HG02798 (cell line): ENCODE measurements around the gene SGTB.
"Not testable (repeated sequence)": the region's sequence is repeated elsewhere in the genome, so short reads cannot be mapped to it uniquely, and the experiment has no call there.

Source experiments
- ATAC-seq: cut with Tn5 transposase; IDR thresholded peaks from one replicate; pipeline ENCODE4 v1.9.1; 2021; ENCODE audit warnings: mild to moderate bottlenecking; ENCODE audit not compliant: unreplicated experiment, poor library complexity

SGTB gene

GRCh38 chr5:65676056-65676455 lies 45.9 kb downstream of the SGTB start:
- not testable (repeated sequence) for ATAC-seq

- ATAC-seq, result no peak
Measured at GRCh38 chr5:65674749-65675148, 47.2 kb downstream of the SGTB start.

DNA sequence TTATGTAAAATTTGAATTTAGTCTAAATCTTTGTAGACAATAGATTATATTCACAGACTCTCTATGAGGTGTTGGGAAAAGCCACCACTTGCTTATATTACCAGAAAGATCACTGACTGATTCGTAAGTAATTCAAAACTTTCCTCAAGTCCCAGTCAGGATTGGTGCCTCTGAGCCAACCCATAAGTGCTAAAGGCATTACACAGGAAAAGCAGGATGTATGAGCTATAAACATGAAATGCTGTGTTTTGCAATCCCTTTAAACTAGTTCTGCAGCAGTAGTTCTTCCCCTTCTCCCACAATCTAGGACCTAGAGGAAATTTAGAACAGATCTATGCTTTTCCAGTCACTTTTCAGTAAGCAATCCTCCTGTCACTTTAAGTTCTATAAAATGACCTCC lies 49.1 kb downstream of the SGTB start:
- no peak for ATAC-seq

DNA sequence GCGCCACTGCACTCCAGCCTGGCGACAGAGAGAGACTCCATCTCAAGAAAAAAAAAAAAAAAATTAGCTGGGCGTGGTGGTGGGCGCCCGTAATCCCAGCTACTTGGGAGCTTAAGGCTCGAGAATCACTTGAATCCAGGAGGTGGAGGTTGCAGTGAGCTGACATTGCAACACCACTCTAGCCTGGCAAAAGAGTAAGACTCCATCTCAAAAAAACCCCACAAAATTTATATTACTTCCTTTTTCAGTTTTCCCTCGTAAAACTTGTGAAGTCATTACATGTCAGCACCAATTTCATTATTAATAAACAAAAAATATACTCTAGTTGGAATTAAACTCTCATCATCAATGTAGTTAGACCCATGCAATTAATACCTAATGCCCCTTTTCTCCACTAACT lies 53.2 kb downstream of the SGTB start:
- no peak for ATAC-seq

DNA sequence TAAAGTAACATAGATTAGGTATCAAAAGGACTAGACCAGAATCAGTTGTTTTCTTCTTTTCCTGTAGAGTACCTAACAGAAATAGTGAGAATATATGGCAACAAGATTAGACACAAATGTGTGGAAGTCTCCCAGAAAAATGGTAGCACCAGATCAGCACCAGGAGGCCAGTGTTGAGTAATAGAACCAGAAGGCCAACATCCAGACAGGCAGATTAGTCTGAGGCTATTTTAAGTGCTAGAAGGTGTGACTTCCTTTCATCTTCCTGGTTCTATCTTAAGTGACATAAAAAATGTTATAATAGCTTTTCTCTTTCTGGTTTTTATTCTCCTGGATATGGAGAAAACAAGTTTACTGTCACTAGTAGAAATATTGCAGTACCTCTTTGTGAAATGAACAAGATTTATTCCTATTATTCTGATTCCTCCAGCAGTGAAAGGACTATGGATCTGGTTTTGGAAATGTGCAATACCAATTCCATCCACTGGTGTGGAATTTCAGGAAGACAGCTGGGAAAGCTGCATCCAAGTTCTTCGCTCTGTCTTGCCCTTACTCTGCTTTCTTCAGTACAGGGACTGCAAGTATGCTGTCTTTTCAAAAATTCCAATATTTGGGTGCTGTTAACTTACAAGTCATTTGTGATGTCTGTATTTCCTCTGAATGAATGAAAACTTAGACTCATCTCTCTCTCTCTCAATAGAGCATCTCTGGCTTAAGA lies 57.9 kb downstream of the SGTB start:
- ATAC-seq, result no peak

DNA sequence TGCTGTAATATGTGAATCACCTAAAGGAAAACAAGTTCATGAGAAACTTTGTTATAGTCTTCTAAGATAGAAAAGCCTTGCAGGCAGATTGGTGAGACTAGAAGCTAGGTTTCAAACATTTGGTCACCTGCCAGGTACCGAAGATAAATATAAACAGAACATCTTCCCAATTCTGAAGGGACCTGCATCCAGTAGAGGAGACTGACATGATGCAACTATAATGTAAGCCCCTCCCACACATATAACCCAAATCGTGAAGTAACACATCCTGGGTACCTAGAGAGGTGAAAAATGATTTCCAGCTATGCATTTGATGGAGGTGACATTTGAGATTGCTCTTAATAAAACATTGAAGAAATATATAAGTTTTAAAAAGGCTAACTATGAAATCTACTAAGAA lies 67.2 kb downstream of the SGTB start:
- ATAC-seq, result no peak

DNA sequence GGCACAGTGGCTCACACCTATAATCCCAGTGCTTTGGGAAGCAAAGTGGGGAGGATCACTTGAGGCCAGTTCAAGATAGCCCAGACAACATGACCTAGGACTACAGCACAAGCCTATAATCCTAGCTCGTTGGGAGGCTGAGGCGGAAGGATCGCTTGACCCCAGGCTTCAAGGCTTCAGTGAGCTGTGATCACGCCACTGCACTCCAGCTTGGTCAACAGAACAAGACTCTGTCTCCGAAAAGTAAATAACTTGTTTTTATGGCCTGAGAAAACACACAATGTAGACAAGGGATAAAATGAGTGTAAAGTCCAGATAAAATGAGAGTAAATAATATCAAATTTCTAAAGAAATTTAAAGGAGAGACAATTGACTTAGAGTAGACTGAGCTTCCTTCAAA lies 70.8 kb downstream of the SGTB start:
- no peak for ATAC-seq

- no peak for ATAC-seq
Measured at GRCh38 chr5:65647941-65648340, 74.0 kb downstream of the SGTB start.

DNA sequence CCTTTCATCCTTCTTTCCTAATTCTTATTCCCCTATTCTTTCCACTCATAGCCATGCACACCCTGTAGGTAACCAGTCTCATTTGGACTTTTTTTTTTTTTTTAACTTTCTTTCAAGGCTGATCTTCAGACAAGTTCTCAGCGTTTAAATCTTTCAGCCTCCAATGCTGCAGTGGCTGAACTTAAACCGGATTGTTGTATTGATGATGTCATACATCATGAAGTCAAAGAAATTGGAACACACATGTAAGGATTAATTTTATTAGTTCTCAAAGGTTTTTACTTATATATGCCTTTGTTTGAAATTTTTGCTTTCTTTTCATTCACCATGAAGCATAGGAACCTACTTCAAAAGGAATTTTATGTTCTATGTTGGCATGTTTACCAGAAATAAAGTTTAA lies 75.0 kb downstream of the SGTB start:
- ATAC-seq, result no peak

DNA sequence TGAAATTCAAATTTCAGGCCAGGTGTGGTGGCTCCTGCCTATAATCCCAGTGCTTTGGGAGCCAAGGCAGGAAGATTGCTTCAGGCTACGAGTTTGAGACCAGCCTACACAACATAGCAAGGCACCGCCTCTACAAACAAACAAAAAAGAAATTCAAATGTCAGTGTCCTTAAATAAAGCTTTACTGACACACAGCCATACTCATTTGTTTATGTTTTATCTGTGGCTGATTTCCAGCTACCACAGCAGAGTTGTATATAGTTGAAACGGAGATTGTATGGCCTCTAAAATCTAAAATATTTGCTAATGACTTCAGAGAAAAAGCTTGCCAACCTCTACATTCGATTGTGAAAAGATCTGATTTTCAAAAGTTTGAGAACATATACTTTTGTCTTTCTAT lies 81.7 kb downstream of the SGTB start:
- no peak for ATAC-seq

DNA sequence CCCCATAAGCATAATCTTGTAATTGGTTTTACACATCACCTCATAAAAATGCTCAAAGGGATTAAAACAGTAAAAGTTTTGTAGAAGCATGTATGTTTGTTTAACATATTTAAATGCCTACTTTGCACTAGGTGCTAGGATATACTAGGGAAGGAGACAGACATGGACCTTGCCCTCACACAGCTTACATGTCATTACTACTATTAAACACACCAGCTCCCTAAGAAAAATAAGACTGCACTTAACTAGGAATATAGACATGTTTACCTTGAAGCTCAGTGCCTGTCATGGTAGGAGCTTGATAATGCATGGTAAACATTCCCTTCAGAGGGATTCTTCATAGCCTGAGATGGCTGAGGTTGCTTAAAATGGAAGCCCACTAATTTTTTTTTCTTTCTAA lies 90.9 kb downstream of the SGTB start:
- no peak for ATAC-seq

GRCh38 chr5:65625743-65626142 lies 96.2 kb downstream of the SGTB start:
- no peak for ATAC-seq

DNA sequence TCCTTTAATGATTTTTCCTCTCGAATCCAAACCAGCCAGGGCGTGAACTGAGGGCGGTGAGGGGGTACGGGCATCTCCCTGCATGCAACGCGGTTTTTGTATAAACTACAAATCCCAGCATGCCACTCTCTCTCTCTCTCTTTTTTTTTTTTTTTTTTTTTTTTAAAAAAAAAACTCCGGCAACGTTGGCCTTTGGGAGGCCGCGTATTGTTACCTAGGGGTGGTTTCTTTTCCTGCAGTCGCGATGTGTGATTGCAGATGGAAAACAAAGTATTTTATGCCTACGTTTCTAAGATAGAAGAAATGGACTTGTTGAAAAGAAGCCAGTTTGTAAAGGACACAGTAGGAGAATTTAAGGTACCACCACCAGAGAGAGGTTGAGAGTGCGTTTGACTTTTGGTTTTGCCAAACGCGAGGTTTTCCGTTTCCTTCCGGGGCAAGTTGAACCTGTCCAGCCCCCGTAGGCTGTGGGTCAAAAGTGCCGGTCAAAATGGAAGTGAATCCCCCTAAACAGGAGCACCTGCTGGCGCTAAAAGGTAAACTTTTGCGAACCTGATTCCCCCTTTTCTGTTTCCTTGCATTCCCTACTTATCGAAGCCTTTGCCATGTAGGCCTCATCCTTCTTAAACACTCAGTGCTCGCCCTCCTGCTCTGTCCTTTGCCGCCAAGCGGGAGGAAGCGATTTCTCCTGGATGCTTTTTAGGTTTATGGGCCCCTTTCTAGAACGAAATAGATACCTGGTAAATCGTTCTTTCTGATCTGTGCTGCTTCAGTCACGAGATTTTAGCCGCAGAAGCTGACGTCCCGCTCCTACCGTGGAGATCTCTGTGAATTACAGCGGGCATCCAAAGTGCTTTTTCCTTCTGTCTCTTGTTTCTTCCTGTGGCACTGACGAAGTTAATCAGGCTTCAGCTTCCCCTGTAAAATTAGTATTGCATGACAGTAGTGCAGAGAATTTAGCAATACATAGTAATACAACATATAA lies 97.0 kb downstream of the SGTB start, which contains the start of the genes SHLD3 and TRAPPC13:
Gene SHLD3, plus strand, starts transcription at position 457 of the 985 bp plus-strand sequence. CDS start 4,561 bp downstream, outside the sequence.
Gene TRAPPC13, plus strand, starts transcription at position 457 of the 985 bp plus-strand sequence. Its CDS starts 34 bp downstream, at position 491.
- peak; percentile 80 for ATAC-seq

DNA sequence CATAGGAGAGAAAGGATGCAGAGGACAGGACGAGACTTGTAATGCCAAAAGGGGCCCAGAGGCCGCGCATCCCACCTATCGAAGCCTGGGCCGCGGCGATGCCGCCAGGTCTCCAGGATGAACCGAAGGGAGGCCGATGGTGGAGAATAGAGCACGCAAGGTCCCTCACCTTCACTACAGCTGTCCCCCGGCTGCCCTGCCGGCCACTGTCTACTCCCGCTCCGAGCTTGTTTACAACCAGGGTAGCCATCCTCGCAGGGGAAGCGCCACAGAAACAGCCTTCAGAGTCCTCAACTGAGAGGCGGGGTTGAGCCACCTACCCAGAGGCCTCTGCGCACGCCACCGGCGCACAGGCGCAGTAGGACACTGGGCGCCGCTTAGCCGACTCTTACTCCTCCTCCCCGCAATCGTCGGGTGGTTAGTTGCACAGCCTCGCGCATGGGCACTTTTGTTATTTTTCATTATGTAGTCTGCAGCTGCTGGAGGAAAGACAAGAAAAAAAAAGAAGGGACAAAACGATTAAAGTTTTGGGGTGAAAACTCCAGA lies 97.8 kb downstream of the SGTB start, which contains the start of gene TRIM23:
Gene TRIM23, minus strand, starts transcription at position 309 of the 546 bp plus-strand sequence. Its CDS starts 59 bp downstream, at position 250.
- peak; percentile 96 for ATAC-seq

GRCh38 chr5:65623482-65623881 lies 98.4 kb downstream of the SGTB start:
- ATAC-seq, result no peak

GRCh38 chr5:65621961-65622360 lies 99.9 kb downstream of the SGTB start:
- ATAC-seq, result not testable (repeated sequence)

DNA sequence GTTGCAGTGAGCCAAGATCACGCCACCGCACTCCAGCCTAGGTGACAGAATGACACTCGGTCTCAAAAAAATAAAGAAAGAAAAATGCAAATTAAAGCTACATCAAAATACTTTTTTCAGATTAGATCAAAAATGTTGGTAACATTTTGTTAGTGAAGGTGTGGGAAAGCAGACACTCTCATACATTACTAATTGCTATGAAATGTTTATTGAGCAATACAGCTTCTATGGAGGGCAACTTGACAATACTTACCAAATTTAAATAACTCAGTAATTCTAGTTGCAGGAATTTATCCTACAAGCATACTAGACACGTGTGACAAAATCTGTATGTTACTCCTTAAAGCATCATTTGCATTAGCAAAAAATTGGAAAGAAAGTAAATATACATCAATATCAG lies 101.9 kb downstream of the SGTB start:
- no peak for ATAC-seq
